HFF-Myc (cell line): ENCODE data around the gene PTPN1.

Source experiments
- DNase-seq: peaks from one replicate; pipeline ENCODE4 v3.0.0-alpha.2; 2011; ENCODE audit warnings: low read depth; ENCODE audit errors: extremely low read depth
- H3K4me3 ChIP-seq: replicated peaks from 2 replicates; pipeline ENCODE4 v1.5.1; 2011; ENCODE audit warnings: low read depth, mild to moderate bottlenecking, control low read depth, low read length
- TF ChIP-seq, protein P1 (sequence below): IDR thresholded peaks from 2 replicates; pipeline ENCODE4 v1.5.1; 2012; ENCODE audit warnings: mild to moderate bottlenecking, low read depth, low read length, control low read depth; ENCODE audit errors: missing control alignments

Gene PTPN1

DNA sequence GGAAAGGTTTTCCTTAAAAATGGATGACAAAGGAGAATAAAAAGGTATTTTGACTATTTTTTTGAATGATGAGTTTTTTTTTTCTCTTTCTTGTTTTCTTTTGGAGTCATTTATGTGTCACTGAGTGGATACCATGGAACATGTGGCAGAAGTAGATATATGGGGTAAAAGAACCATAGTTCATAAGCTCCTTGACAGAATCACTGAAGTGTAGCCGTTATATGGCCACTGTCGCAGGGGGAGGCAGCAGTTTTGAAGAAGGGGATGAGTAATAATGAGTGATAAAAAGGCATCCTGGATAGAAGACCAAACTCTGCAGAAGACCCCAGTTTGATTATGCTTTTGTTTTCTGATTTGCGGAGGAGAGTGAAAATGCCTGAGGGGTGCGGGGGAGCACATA is 15.5 kb downstream of the PTPN1 start:
- TF ChIP-seq, protein P1, sequence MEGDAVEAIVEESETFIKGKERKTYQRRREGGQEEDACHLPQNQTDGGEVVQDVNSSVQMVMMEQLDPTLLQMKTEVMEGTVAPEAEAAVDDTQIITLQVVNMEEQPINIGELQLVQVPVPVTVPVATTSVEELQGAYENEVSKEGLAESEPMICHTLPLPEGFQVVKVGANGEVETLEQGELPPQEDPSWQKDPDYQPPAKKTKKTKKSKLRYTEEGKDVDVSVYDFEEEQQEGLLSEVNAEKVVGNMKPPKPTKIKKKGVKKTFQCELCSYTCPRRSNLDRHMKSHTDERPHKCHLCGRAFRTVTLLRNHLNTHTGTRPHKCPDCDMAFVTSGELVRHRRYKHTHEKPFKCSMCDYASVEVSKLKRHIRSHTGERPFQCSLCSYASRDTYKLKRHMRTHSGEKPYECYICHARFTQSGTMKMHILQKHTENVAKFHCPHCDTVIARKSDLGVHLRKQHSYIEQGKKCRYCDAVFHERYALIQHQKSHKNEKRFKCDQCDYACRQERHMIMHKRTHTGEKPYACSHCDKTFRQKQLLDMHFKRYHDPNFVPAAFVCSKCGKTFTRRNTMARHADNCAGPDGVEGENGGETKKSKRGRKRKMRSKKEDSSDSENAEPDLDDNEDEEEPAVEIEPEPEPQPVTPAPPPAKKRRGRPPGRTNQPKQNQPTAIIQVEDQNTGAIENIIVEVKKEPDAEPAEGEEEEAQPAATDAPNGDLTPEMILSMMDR = no peak

DNA sequence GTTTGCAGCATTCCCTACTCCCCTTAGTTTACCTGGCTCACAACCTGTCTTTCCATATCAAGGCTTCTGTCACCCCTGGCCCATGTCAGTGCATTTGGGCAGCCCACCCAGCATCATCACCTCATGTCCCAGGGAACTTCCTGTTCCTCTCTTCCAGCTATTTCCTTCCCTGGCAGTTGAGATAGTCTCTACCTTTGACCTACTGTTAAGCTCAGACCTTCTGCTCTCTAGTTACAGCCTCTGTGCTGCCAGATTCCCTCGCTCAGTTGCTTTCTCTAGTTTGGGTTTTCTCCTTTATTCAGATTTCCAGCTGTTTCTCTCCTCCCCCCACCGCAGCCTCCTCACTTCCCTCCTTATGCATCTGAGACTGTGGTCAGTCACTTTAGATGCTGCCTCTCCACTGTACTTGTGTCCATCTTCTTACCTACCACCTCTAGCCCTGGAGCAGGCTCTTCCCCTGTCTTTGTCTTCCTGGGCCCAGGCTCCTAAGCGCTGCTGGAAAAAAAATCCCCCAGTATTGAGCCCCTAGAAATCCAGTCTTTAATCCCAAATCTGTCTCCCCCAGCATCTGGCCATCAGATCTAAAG is 16.3 kb downstream of the PTPN1 start:
- TF ChIP-seq, protein P1 = no peak
- no peak for DNase-seq
- H3K4me3 ChIP-seq = no peak overlapping the region

More for the DNA sequence above, 15.5 kb downstream of the PTPN1 start:
- DNase-seq = no peak
- no peak overlapping the region for H3K4me3 ChIP-seq

DNA sequence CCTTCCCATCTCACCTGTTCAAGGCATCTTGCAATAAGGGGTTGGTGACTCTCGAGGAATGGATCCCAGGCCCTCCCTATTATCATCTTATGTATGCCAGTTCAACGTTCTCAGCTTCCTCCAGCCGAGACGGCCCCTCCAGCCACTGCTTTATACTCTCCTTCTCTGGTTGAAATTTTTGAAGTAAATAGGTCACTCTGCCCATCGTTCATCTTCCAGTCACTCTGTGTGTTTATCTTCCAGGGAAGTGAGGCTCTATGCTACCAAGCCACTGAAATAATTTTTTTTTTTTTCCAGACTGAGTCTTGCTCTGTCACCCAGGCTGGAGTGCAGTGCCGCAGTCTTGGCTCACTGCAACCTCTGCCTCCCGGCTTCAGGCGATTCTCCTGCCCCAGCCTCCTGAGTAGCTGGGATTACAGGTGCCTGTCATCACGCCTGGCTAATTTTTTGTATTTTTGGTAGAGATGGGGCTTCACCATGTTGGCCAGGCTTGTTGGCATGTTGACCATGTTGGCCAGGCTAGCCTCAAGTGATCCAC is 17.0 kb downstream of the PTPN1 start:
- no peak overlapping the region for H3K4me3 ChIP-seq
- no peak for DNase-seq
- TF ChIP-seq, protein P1 = no peak

DNA sequence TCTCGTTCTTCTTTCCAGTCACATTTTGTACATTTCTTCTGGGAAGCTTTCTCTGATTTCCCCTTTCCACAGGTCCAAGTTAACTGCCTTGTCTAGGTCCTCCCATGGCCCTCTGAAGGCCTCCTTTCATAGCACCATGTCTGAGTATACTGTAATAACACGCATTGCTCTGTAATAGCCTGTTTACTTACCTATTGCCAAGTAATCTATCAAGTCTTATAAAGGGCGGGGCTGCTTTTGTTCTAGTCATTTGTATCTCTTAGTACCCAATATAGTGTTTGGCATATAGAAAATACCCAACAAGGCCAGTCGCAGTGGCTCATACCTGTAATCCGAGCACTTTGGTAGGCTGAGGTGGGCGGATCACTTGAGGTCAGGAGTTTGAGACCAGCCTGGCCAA is 17.9 kb downstream of the PTPN1 start:
- no peak for DNase-seq
- no peak overlapping the region for H3K4me3 ChIP-seq
- TF ChIP-seq, protein P1 = no peak

DNA sequence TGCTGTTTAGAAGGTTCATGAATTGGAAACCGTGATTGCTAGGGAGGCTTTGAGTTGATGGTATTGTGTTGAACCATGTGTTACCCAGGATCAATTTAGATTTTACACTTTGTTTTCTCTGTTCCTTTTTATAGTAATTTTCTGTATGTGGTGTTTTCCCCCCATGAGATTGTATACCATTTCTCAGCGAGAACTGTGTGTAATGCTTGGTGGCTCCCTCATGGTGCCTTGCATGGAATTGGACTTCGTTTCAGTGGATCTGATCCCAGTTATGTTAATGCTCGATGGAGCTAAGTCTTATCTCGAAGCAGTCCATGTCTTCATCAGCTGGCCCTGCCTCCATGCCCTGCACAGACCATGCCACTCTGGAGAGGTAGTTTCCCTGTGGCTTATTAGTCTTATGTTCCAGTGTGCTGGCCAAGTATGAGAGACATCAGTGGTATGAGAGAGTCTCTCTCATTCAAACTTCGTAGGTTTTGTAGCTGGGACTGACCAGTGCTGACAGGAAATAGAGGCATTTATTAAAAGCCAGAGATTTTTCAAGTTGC is 18.7 kb downstream of the PTPN1 start:
- no peak overlapping the region for H3K4me3 ChIP-seq
- no peak for DNase-seq
- TF ChIP-seq, protein P1 = no peak

DNA sequence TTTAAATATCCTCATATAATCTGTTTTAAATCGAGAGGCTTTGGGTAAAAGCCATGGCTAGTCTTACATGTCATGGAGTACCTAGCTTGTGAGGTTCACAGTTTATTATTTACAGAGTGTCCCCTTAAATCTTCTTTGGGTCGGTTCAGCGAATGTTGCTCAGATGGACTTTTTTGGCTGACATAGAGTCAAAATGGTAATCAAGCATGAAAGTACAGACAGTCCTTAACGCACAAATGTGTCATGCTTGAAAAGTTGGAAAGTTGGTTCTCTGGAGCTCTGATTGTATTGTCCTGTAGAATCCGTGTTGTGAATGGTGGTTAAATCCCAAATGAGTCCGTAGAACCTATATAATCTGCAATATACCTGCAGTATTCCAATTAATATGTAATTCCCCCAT is 22.0 kb downstream of the PTPN1 start:
- TF ChIP-seq, protein P1 = no peak
- H3K4me3 ChIP-seq = no peak overlapping the region
- no peak for DNase-seq
